Psoas muscle (tissue), 8 donors: Measurements from ENCODE around the gene NXPE2. TPM values are rescaled to one million over a fixed set of nuclear protein-coding genes. Genes with fewer than 3 reads are reported as not detected.

Experiments
- ATAC-seq, 4 donors: fragments of 200-7000 bp; cut with Tn5 transposase; one replicate each; pipeline ENCODE4 v1.9.1; 2020; ENCODE audit warnings: moderate library complexity in 3 of 4, mild to moderate bottlenecking in 2 of 4
- DNase-seq, 2 donors: peaks; one replicate each; pipeline ENCODE4 v3.0.0-alpha.2; 2020
- H3K27ac ChIP-seq: fragments of 200-600 bp; one replicate; pipeline ENCODE4 v1.8.0; 2022
- H3K27me3 ChIP-seq, 3 donors: fragments of 200-600 bp in 1 of 3; one replicate each; pipeline versions ENCODE4 v1.6.1 to v1.8.0; 2013 to 2022; ENCODE audit warnings: low read length in 2 of 3, mild to moderate bottlenecking in 2 of 3, moderate library complexity in 1 of 3; ENCODE audit not compliant: insufficient read depth in 3 of 3
- H3K36me3 ChIP-seq, 2 donors: fragments of 200-600 bp in 1 of 2; one replicate each; pipeline versions ENCODE4 v1.6.1 to v1.8.0; 2013 to 2022; ENCODE audit warnings: low read depth in 1 of 2, mild to moderate bottlenecking in 1 of 2, moderate library complexity in 1 of 2; ENCODE audit not compliant: insufficient read depth in 1 of 2
- H3K4me1 ChIP-seq: fragments of 200-600 bp; one replicate; pipeline ENCODE4 v1.8.0; 2022
- H3K4me3 ChIP-seq: fragments of 200-600 bp; one replicate; pipeline ENCODE4 v1.8.0; 2022; ENCODE audit warnings: mild to moderate bottlenecking
- H3K9me3 ChIP-seq: fragments of 200-600 bp; one replicate; pipeline ENCODE4 v1.8.0; 2022
- CTCF ChIP-seq: fragments of 200-600 bp; IDR thresholded peaks from one replicate; pipeline ENCODE4 v1.8.0; 2022; ENCODE audit warnings: antibody characterized with exemption
- WGBS, 3 donors: extraction: QIAGEN DNeasy Blood & Tissue Kit; methylation state at CpG; one replicate each; pipeline versions ENCODE4 v1.1.6 to v1.1.7; 2013; 5-methylcytosine and 5-hydroxymethylcytosine counted together
- intact Hi-C, 2 donors: fragments of 100-400 bp; cut with DNase I; formaldehyde crosslinking; loops; one replicate each; pipeline versions ENCODE4 v1.11.0 to v1.14.2; 2022
- polyA plus RNA-seq, 3 donors: library from polyadenylated mRNA; stranded (reverse); fragments of 200-250 nt; gene quantifications; one replicate each; pipeline ENCODE4 v1.2.3, GENCODE V29; 2013
- total RNA-seq, 4 donors: library from RNA; stranded (reverse); fragmentation: NEBNext Ultra II Directional in 2 of 4; extraction: Animal tissue kit (Norgen Biotek cat#: 25700) in 2 of 4; gene quantifications; one replicate each; pipeline versions ENCODE4 v1.2.1 to v1.2.4, GENCODE V29; 2021 to 2023
- donor health status: healthy with polysubstance abuse.
- donor health status: DM: no; HTN: no; CAD: no; lungs with moderate emphysema.
- donor health status: Bipolar disorder and iron deficiency.
- donor health status: healthy.
- donor health status: DM: yes; HTN: yes; CAD: no.
- donor health status: DM: no; HTN: no; CAD: no.
- donor health status: DM: no; HTN: no; CAD: no.
- donor health status: DM: yes; HTN: yes; CAD: no.

Gene NXPE2
- total and polyA plus RNA-seq, 7 donors, result 0.04 to 0.30 (median 0.14) TPM; not detected in 1

GRCh38 chr11:114653148-114653547 lies 25.2 kb upstream of the NXPE2 start:
- intact Hi-C loops, result no loop called here
- TF ChIP-seq CTCF, result no peak
- H3K4me1 ChIP-seq, result no peaks in the 10 kb centered on the region

GRCh38 chr11:114664641-114665040 lies 13.7 kb upstream of the NXPE2 start:
- ATAC-seq (no peak), DNase-seq (no peak)
- H3K4me3 ChIP-seq, result no peak overlapping the region
- H3K36me3 ChIP-seq, result no peaks in the 10 kb centered on the region
- no peaks in the 10 kb centered on the region for H3K27me3 ChIP-seq
- no peak for TF ChIP-seq CTCF
- no peaks in the 10 kb centered on the region for H3K9me3 ChIP-seq
- 56 to 66% (median 56%) methylated on average over 2 of the region's 2 CpGs for WGBS, 3 donors
- no peaks in the 10 kb centered on the region for H3K4me1 ChIP-seq
- intact Hi-C loops, result no loop called here
- H3K27ac ChIP-seq, result no peak overlapping the region

More at GRCh38 chr11:114653148-114653547, 25.2 kb upstream of the NXPE2 start:
- H3K27me3 ChIP-seq, result no peaks in the 10 kb centered on the region
- H3K9me3 ChIP-seq, result no peaks in the 10 kb centered on the region
- DNase-seq (no peak), ATAC-seq (no peak)
- H3K27ac ChIP-seq, result no peak overlapping the region
- no peaks in the 10 kb centered on the region for H3K36me3 ChIP-seq
- 31 to 54% (median 40%) methylated on average over 2 of the region's 2 CpGs for WGBS, 3 donors
- no peak overlapping the region for H3K4me3 ChIP-seq

- 80 to 87% (median 85%) methylated on average over 2 of the region's 2 CpGs for WGBS, 3 donors
- ATAC-seq (no peak), DNase-seq (no peak)
- TF ChIP-seq CTCF, result no peak
- H3K4me3 ChIP-seq, result no peak overlapping the region
- H3K36me3 ChIP-seq, result no peaks in the 10 kb centered on the region
- H3K27ac ChIP-seq, result no peak overlapping the region
- H3K4me1 ChIP-seq, result no peaks in the 10 kb centered on the region
- H3K27me3 ChIP-seq, result no peaks in the 10 kb centered on the region
- intact Hi-C loops, result no loop called here
- H3K9me3 ChIP-seq, result no peaks in the 10 kb centered on the region
Measured at GRCh38 chr11:114666760-114667159, 11.6 kb upstream of the NXPE2 start.

GRCh38 chr11:114668109-114668508 lies 10.2 kb upstream of the NXPE2 start:
- intact Hi-C loops, result no loop called here
- H3K4me3 ChIP-seq, result no peak overlapping the region
- no peaks in the 10 kb centered on the region for H3K27me3 ChIP-seq
- no peak for TF ChIP-seq CTCF
- ATAC-seq (no peak), DNase-seq (no peak)
- no peak overlapping the region for H3K27ac ChIP-seq
- no peaks in the 10 kb centered on the region for H3K4me1 ChIP-seq
- no peaks in the 10 kb centered on the region for H3K36me3 ChIP-seq
- H3K9me3 ChIP-seq, result no peaks in the 10 kb centered on the region

DNA sequence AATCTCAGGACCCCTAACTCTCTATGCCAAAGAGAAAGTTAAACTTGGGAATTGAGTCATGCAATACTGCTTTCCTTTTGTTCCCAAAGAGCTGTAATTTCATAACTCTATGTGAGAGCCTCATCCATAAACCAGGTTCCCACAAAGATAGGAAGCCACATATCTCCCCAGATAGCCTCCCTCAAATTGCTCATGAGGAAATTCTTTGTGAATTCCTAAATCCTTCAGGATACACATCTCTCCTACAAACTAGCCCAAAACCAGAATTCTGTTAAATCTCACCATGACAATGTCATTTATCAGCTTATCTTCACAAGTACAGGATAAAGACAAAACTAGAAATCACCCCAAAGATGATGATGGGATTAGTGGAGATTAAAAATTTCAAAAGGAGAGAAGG lies 4.7 kb upstream of the NXPE2 start:
- H3K36me3 ChIP-seq, result no peaks in the 10 kb centered on the region
- no peak for ATAC-seq
- H3K9me3 ChIP-seq, result no peaks in the 10 kb centered on the region
- TF ChIP-seq CTCF, result no peak
- H3K27ac ChIP-seq, result no peak overlapping the region
- H3K27me3 ChIP-seq, result no peaks in the 10 kb centered on the region
- H3K4me1 ChIP-seq, result no peaks in the 10 kb centered on the region
- intact Hi-C loops, result no loop called here
- no peak for DNase-seq
- no peak overlapping the region for H3K4me3 ChIP-seq
